IPS-NIHi7 (cell line): ENCODE measurements around the gene OSBPL8.

Experiments
- DNase-seq: peaks from one replicate; pipeline ENCODE4 v3.0.0; 2012; ENCODE audit warnings: mixed read lengths; ENCODE audit errors: extremely low spot score

OSBPL8 gene

DNA sequence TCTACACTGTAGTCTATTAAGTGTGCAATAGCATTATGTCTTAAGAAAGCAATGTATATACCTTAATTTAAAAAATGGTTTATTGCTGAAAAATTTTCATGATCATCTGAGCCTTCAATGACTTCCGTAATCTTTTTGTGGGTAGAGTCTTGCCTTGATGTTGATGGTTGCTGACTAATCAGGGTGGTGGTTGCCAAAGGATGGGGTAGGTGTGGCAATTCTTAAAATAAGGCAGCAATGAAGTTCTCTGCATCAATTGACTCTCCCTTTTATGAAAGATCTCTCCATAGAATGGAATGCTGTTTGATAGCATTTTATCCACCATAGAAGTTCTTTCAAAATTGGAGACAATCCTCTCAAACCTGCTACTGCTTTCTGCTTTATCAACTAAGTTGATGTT, 252.5 kb downstream of the OSBPL8 start:
- no peak for DNase-seq

GRCh38 chr12:76303989-76304460, 255.5 kb downstream of the OSBPL8 start:
- DNase-seq: no peak

GRCh38 chr12:76303365-76303764, 256.2 kb downstream of the OSBPL8 start:
- DNase-seq: no peak
